Activated B cell treated with CpG ODN at 0.5 μM for 24 hours (primary cell): ENCODE measurements around the gene JCHAIN. TPM values are rescaled to one million over a fixed set of nuclear protein-coding genes. Genes with fewer than 3 reads are reported as not detected.

ENCODE experiments used
- ATAC-seq: fragments of 200-7000 bp; cut with Tn5 transposase; one replicate; pipeline ENCODE4 v1.10.0; 2021; ENCODE audit warnings: low read depth, mild to moderate bottlenecking, moderate library complexity
- CTCF ChIA-PET: fragments of 350-600 bp; sonication (Branson Sonifier 250); formaldehyde crosslinking; loops from one replicate; lab custom pipeline; 2021; ENCODE audit warnings: antibody characterized with exemption; lab: Charles Lee
- POLR2A ChIA-PET: fragments of 350-600 bp; sonication (Branson Sonifier 250); formaldehyde crosslinking; loops from one replicate; lab custom pipeline; 2021; ENCODE audit warnings: antibody characterized with exemption; lab: Charles Lee
- DNase-seq: peaks from one replicate; pipeline ENCODE4 v3.0.0; 2022
- H3K27ac Mint-ChIP-seq: one replicate; pipeline ENCODE4 v1.8.0; 2020; ENCODE audit warnings: mixed read lengths
- H3K27me3 Mint-ChIP-seq: one replicate; pipeline ENCODE4 v1.8.0; 2021; ENCODE audit warnings: mixed read lengths
- H3K36me3 Mint-ChIP-seq: one replicate; pipeline ENCODE4 v1.8.0; 2021; ENCODE audit warnings: low read depth, mixed read lengths
- H3K4me1 Mint-ChIP-seq: one replicate; pipeline ENCODE4 v1.8.0; 2021; ENCODE audit warnings: mixed read lengths
- H3K4me3 Mint-ChIP-seq: one replicate; pipeline ENCODE4 v1.8.0; 2020; ENCODE audit warnings: mild to moderate bottlenecking, mixed read lengths
- H3K9me3 Mint-ChIP-seq: one replicate; pipeline ENCODE4 v1.8.0; 2020; ENCODE audit warnings: mixed read lengths
- intact Hi-C: fragments of 100-400 bp; cut with micrococcal nuclease; formaldehyde crosslinking; loops from one replicate; pipeline ENCODE4 v1.15.1; 2024
- total RNA-seq: library from RNA; stranded (reverse); gene quantifications from 2 replicates; pipeline ENCODE4 v1.2.3, GENCODE V29; 2022
- TF ChIP-seq, protein P1 (sequence below): fragments of 200-600 bp; IDR thresholded peaks from one replicate; pipeline ENCODE4 v1.8.0; 2022; ENCODE audit warnings: antibody characterized with exemption, mild to moderate bottlenecking

JCHAIN gene
- total RNA-seq, 1 donor from 2014 or later = 47.0 TPM

DNA sequence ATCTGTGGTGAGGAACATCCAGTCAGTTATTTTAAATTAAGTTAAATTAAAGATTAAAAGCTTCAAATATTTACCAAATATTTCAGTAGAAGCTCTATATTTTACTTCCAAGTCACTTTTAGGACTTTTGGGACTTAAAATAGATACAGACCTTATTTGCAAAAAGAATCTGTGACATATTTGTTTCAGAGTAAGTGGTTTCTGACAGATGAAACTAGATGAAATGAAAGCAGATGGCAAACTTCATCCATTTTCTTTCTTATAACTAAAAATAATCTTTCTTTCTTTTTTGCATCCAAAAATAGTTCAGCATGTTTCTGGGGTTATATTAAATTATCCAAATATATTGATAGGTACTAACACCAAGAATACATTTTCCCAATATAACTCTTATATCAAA, 15.4 kb upstream of the JCHAIN start:
- POLR2A ChIA-PET = interaction anchor here (1.5 kb wide), 1 partner anchor 15 kb away, joined by 4 read pairs; no protein-coding TSS in a partner anchor
- TF ChIP-seq, protein P1, sequence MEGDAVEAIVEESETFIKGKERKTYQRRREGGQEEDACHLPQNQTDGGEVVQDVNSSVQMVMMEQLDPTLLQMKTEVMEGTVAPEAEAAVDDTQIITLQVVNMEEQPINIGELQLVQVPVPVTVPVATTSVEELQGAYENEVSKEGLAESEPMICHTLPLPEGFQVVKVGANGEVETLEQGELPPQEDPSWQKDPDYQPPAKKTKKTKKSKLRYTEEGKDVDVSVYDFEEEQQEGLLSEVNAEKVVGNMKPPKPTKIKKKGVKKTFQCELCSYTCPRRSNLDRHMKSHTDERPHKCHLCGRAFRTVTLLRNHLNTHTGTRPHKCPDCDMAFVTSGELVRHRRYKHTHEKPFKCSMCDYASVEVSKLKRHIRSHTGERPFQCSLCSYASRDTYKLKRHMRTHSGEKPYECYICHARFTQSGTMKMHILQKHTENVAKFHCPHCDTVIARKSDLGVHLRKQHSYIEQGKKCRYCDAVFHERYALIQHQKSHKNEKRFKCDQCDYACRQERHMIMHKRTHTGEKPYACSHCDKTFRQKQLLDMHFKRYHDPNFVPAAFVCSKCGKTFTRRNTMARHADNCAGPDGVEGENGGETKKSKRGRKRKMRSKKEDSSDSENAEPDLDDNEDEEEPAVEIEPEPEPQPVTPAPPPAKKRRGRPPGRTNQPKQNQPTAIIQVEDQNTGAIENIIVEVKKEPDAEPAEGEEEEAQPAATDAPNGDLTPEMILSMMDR = no peak
- H3K36me3 Mint-ChIP-seq = no peaks in the 10 kb centered on the region
- no peaks in the 10 kb centered on the region for H3K27me3 Mint-ChIP-seq
- intact Hi-C loops = no loop called here
- H3K27ac Mint-ChIP-seq = no peak overlapping the region
- DNase-seq (no peak), ATAC-seq (no peak)
- peaks cover 41% of the 10 kb centered on the region for H3K4me1 Mint-ChIP-seq
- H3K4me3 Mint-ChIP-seq = no peak overlapping the region
- CTCF ChIA-PET = no interaction called here
- H3K9me3 Mint-ChIP-seq = no peaks in the 10 kb centered on the region

DNA sequence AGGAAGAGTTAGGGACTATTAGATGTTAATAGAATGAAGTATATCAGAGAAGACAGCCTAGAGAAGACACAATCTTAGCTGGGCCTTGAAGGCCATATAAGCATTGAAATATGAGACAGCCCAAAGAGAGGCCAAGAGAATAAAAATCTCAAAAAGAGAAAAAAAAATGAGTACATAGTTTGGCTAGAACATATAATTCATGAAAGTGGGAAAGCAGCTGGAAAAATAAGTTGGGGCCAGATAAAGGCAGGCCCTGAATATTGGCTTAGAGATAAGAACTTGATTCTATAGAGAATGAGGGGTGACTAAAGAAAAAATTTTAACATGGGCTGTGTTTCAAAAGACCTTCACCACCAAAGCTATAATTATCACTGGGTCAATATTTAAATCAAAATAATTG, 14.6 kb upstream of the JCHAIN start:
- Mint-ChIP-seq H3K27ac (peak overlapping the region; percentile 80), H3K27me3 (no peaks in the 10 kb centered on the region), H3K9me3 (no peaks in the 10 kb centered on the region), H3K4me1 (peaks cover 48% of the 10 kb centered on the region), H3K36me3 (no peaks in the 10 kb centered on the region), H3K4me3 (peak overlapping the region; percentile 35)
- intact Hi-C loops = loop anchor here (1.0 kb wide), 2 partner anchors 7 to 9 kb away; partner anchors contain the start of gene UTP3
- TF ChIP-seq, protein P1 = no peak
- CTCF ChIA-PET = interaction anchor here (2.9 kb wide), 1 partner anchor 29 kb away, joined by 10 read pairs; no protein-coding TSS in a partner anchor
- DNase-seq = no peak
- POLR2A ChIA-PET = interaction anchor here (0.6 to 1.2 kb wide), 2 partner anchors 8 to 20 kb away, joined by 5 to 10 read pairs; partner anchors contain the start of gene UTP3
- no peak for ATAC-seq

DNA sequence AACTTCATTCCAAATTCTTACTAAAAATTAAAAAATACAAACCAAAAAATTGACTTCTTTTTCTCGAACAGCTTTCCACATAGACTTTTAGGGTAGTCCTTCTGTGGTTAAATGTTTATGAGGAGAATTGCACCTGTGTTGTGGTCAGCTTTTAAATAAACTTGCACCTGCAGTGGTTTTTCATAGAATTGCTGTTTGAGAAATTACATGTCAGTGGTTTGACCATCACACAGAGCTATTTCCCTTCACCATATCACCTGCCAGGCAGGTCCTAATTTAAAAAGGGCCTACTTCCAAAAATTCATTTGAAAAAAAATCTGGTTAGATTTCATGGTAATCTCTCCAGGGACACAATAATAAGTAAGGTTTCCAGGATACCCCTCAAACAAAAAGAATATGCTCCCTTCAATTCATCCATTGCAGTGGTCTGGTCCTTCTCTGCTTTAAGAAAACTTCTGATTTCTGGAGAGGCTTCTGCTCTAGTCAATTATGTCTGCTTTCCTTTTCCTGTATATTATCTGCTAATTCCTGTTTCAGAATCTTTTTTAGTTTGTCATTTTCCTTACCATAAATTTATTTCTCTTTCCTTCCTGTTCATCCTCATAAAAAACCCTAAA, 12.2 kb upstream of the JCHAIN start:
- H3K27me3 Mint-ChIP-seq = no peaks in the 10 kb centered on the region
- DNase-seq = no peak
- no peak for ATAC-seq
- TF ChIP-seq, protein P1 = no peak
- H3K4me1 Mint-ChIP-seq = peaks cover 56% of the 10 kb centered on the region
- peak overlapping the region; percentile 53 for H3K27ac Mint-ChIP-seq
- POLR2A ChIA-PET = interaction anchor here (0.7 to 2.9 kb wide), 5 partner anchors 9 to 75 kb away, joined by 3 to 15 read pairs (median 3); no protein-coding TSS in a partner anchor
- CTCF ChIA-PET = interaction anchor here (0.9 to 2.9 kb wide), 4 partner anchors 13 to 332 kb away, joined by 4 to 10 read pairs (median 4); no protein-coding TSS in a partner anchor
- H3K36me3 Mint-ChIP-seq = no peaks in the 10 kb centered on the region
- no peaks in the 10 kb centered on the region for H3K9me3 Mint-ChIP-seq
- H3K4me3 Mint-ChIP-seq = no peak overlapping the region
- intact Hi-C loops = loop anchor here (1.0 to 2.0 kb wide), 2 partner anchors 9 to 18 kb away; no protein-coding TSS in a partner anchor

DNA sequence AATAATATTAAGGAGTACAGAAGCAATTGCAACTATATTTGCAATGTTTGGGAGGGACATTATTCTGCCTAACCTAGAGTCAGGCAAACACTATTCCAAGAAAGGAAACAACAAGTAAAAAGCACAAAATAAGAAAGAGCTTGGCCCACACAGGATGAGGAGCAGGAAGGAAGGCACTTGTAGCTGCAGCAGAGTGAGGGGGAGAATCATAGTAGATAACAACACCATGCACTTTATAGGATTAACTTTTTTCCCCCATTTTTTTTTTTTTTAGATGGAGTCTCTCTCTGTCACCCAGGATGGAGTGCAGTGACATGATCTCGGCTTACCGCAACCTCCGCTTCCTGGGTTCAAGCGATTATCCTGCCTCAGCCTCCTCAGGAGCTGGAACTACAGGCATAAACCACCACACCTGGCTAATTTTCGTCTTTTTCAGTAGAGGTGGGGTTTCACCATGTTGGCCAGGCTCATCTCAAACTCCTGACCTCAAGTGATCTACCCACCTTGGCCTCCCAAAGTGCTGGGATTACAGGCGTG, 10.3 kb upstream of the JCHAIN start:
- no peak for DNase-seq
- H3K27ac Mint-ChIP-seq = no peak overlapping the region

More for the DNA sequence above, 10.3 kb upstream of the JCHAIN start:
- ChIA-PET CTCF (interaction anchor here (1.8 kb wide), 1 partner anchor 334 kb away, joined by 4 read pairs; no protein-coding TSS in a partner anchor), POLR2A (interaction anchor here (0.7 to 2.9 kb wide), 2 partner anchors 28 to 328 kb away, joined by 5 to 15 read pairs; no protein-coding TSS in a partner anchor)
- intact Hi-C loops = no loop called here
- ATAC-seq = no peak
- no peak overlapping the region for H3K4me3 Mint-ChIP-seq
- peaks cover 66% of the 10 kb centered on the region for H3K4me1 Mint-ChIP-seq
- H3K9me3 Mint-ChIP-seq = no peaks in the 10 kb centered on the region
- TF ChIP-seq, protein P1 = no peak
- no peaks in the 10 kb centered on the region for H3K27me3 Mint-ChIP-seq
- no peaks in the 10 kb centered on the region for H3K36me3 Mint-ChIP-seq
